PC-9 (cell line): ENCODE data around the gene ZNF844. TPM values are rescaled to one million over a fixed set of nuclear protein-coding genes. Genes with fewer than 3 reads are reported as not detected.

Experiments
- BruUV-seq: library from RNA; stranded (reverse); fragments of 400-500 nt; replicated peaks from 2 replicates; lab custom pipeline; 2021; lab: Mats Ljungman, UMichigan
- CTCF ChIA-PET: fragments of 300-600 bp; sonication (Branson Sonifier 250); formaldehyde crosslinking; loops from one replicate; lab custom pipeline; 2022; ENCODE audit warnings: antibody characterized with exemption; lab: Charles Lee
- POLR2A ChIA-PET: fragments of 300-600 bp; sonication (Branson Sonifier 250); formaldehyde crosslinking; loops from one replicate; lab custom pipeline; 2022; ENCODE audit warnings: antibody characterized with exemption; ENCODE audit not compliant: unreplicated experiment; lab: Charles Lee
- DNase-seq, 2 experiments: peaks; one replicate each; pipeline versions ENCODE4 v3.0.0 to v3.0.0-alpha.2; 2015 to 2022; ENCODE audit warnings: mixed read lengths in 1 of 2
- H2AFZ ChIP-seq: fragments of 200-600 bp; sonication (generic); 2 replicates; pipeline ENCODE4 v1.8.1; 2017; ENCODE audit warnings: antibody characterized with exemption
- H3F3A ChIP-seq: fragments of 200-600 bp; sonication (generic); 2 replicates; pipeline ENCODE4 v1.8.1; 2017; ENCODE audit warnings: antibody characterized with exemption, mild to moderate bottlenecking, low read depth; ENCODE audit not compliant: insufficient read depth
- H3K27ac ChIP-seq: fragments of 200-600 bp; sonication (generic); 2 replicates; pipeline ENCODE4 v1.6.1; 2016; ENCODE audit warnings: mixed run types
- H3K27me3 ChIP-seq: fragments of 200-600 bp; sonication (generic); 2 replicates; pipeline ENCODE4 v1.6.1; 2016; ENCODE audit warnings: low read depth, mixed run types; ENCODE audit not compliant: insufficient read depth
- H3K36me3 ChIP-seq: fragments of 200-600 bp; sonication (generic); 2 replicates; pipeline ENCODE4 v1.6.1; 2016; ENCODE audit warnings: low read depth, mixed run types
- H3K4me1 ChIP-seq: fragments of 200-600 bp; sonication (generic); replicated peaks from 2 replicates; pipeline ENCODE4 v1.6.1; 2016; ENCODE audit warnings: mixed run types; ENCODE audit not compliant: insufficient read depth
- H3K4me2 ChIP-seq: fragments of 200-600 bp; sonication (generic); 2 replicates; pipeline ENCODE4 v1.6.1; 2017; ENCODE audit warnings: mixed run types
- H3K4me3 ChIP-seq: fragments of 200-600 bp; sonication (generic); 2 replicates; pipeline ENCODE4 v1.6.1; 2016; ENCODE audit warnings: mixed run types
- H3K79me2 ChIP-seq: fragments of 200-600 bp; sonication (generic); 2 replicates; pipeline ENCODE4 v1.6.1; 2017; ENCODE audit warnings: low read depth, mixed run types
- H3K9me2 ChIP-seq: fragments of 200-600 bp; sonication (generic); 2 replicates; pipeline ENCODE4 v1.8.1; 2017; ENCODE audit warnings: mild to moderate bottlenecking; ENCODE audit not compliant: insufficient read depth
- H3K9me3 ChIP-seq: fragments of 200-600 bp; sonication (generic); 2 replicates; pipeline ENCODE4 v1.8.1; 2016; ENCODE audit warnings: low read depth; ENCODE audit not compliant: insufficient read depth
- H4K20me1 ChIP-seq: fragments of 200-600 bp; sonication (generic); 2 replicates; pipeline ENCODE4 v1.8.1; 2017; ENCODE audit not compliant: insufficient read depth
- CTCF ChIP-seq: fragments of 200-600 bp; sonication (generic); conservative IDR thresholded peaks from 2 replicates; pipeline ENCODE4 v1.6.1; 2017; ENCODE audit warnings: mixed run types, antibody characterized with exemption, mild to moderate bottlenecking, moderate library complexity
- EZH2 ChIP-seq: fragments of 200-600 bp; sonication (generic); IDR thresholded peaks from 2 replicates; pipeline ENCODE4 v1.8.0; 2017; ENCODE audit warnings: antibody characterized with exemption, low read depth
- intact Hi-C: fragments of 100-400 bp; cut with micrococcal nuclease; formaldehyde crosslinking; loops from one replicate; pipeline ENCODE4 v1.10.0; 2022; ENCODE audit not compliant: unreplicated experiment
- total RNA-seq: library from RNA; stranded (reverse); gene quantifications from 2 replicates; pipeline ENCODE4 v1.2.3, GENCODE V29; 2021

The ZNF844 gene
- total RNA-seq, 1 experiment from 2014 or later: 4.9 TPM

DNA sequence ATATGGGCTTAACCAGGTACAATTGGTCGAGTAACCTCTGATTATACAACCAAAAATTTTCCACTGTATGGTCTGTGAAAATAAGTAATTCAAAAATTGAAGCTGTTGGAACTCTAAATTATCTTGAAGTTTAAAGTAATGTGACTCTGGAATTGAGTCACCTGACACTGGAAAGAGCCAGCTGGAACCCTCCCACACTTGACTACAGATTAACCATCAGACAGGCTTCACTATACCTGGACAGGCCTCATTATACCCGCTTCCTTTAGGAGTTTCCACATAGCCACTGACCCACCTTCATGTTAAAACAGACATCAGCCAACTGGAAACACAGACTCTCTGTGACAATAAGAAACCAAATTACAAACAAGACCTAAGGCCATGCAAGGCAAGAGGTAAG is 30.3 kb upstream of the ZNF844 start:
- Histone ChIP-seq H3K36me3 (no peaks in the 10 kb centered on the region), H3K4me2 (no peak overlapping the region), H3K27me3 (no peaks in the 10 kb centered on the region), H3K79me2 (no peaks in the 10 kb centered on the region), H3F3A (no peaks in the 10 kb centered on the region), H3K27ac (no peak overlapping the region), H4K20me1 (no peaks in the 10 kb centered on the region), H2AFZ (no peak overlapping the region), H3K9me3 (no peaks in the 10 kb centered on the region), H3K4me3 (no peak overlapping the region), H3K9me2 (no peaks in the 10 kb centered on the region), H3K4me1 (no peaks in the 10 kb centered on the region)
- no TSS peak for BruUV-seq
- POLR2A ChIA-PET: interaction anchor here (0.7 kb wide), 1 partner anchor 50 kb away, joined by 3 read pairs; no protein-coding TSS in a partner anchor
- TF ChIP-seq CTCF: no peak
- no peak for TF ChIP-seq EZH2
- CTCF ChIA-PET: no interaction called here
- intact Hi-C loops: no loop called here
- DNase-seq: no peak

DNA sequence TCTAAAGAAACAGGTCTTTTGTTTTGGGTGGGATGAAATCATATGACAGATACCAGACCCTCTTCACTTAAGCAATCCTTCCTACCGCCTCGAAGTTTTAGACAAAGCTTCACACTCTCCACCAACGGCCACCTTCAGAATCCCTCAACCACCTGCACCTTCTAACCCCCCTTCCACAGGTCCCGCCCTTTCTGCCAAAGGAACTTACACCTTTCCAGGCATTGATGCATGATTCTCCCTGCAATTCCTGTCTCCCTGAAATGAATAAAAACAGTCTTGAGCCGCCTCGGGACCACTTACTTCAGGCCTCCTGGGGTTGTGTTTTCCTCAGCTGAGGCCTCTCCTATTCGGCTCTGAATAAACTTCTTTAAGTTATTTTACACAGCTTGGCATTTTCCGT is 29.9 kb upstream of the ZNF844 start:
- no peak for DNase-seq
- H3K79me2 ChIP-seq: no peaks in the 10 kb centered on the region
- H3F3A ChIP-seq: no peaks in the 10 kb centered on the region
- no peaks in the 10 kb centered on the region for H3K27me3 ChIP-seq
- H3K4me3 ChIP-seq: no peak overlapping the region; the same call in 1 of the 2 replicates
- BruUV-seq: TSS peak; percentile 35
- H2AFZ ChIP-seq: no peak overlapping the region
- ChIA-PET CTCF (no interaction called here), POLR2A (interaction anchor here (0.7 kb wide), 1 partner anchor 51 kb away, joined by 3 read pairs; no protein-coding TSS in a partner anchor)
- H3K27ac ChIP-seq: no peak overlapping the region
- peaks cover 3% of the 10 kb centered on the region; the same call in 1 of the 2 replicates for H3K9me3 ChIP-seq
- H3K4me1 ChIP-seq: no peaks in the 10 kb centered on the region
- no peaks in the 10 kb centered on the region for H3K36me3 ChIP-seq
- no peaks in the 10 kb centered on the region for H4K20me1 ChIP-seq
- peak overlapping the region; percentile 78 for H3K4me2 ChIP-seq
- H3K9me2 ChIP-seq: no peaks in the 10 kb centered on the region
- intact Hi-C loops: loop anchor here (1.0 kb wide), 1 partner anchor 30 kb away; the partner anchor contains the start of gene ZNF844
- no peak for TF ChIP-seq CTCF
- no peak for TF ChIP-seq EZH2

DNA sequence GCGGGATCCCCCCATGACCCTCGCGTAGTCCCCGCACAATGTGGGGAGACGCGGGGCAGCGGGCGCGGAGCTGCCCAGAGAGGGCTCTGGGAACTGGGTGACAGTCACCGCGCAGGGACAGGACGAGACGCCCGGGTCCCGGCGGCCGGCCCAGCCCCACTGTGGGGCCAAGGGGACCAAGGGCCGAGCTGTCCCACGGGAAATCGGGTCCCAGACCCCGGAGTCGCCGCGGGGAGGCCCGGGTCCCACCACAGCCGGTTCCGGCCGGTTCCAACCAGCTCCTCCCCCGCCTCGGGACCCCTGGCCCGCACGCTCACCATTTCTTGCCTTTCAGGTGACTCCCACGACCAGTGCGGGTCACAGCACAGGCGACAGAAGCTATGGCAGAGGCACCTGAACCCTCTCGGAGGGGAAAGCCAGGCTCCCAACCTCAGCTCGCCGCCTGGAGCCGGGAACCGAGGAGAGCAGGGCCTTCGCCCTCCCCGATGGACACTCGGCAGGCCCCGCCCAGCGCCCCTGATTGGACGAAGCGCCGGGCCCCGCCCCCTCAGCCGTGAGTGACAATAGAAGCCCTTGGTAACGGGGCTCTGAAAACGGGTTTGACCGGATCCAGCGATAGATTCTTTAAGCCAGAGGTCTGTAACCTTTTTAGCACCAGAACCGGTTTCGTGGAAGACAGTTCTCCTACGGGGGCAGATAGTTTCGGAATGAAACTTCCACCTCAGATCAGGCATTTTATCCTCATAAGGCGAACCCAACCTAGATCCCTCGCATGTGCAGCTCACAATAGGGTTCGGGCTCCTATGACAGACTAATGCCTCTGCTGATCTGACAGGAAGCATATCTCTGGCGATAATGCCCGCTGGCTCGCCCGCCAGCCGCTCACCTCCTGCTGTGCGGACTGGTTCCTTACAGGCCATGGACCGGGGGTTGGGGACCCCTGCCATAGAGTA is 29.0 kb upstream of the ZNF844 start, which contains the start of gene ZNF433:
TSS of gene ZNF433 (minus strand) at position 460 of the 953 bp plus-strand sequence. CDS start at position 320, 140 bp downstream.
- H3K36me3 ChIP-seq: no peaks in the 10 kb centered on the region
- peak within 1 kb of the TSS; percentile 86 for H2AFZ ChIP-seq
- peak within 1 kb of the TSS; percentile 78 for H3K4me2 ChIP-seq
- no TSS peak for BruUV-seq
- intact Hi-C loops: loop anchor here (1.0 kb wide), 1 partner anchor 29 kb away; the partner anchor contains the start of gene ZNF844
- no peaks in the 10 kb centered on the region for H3K79me2 ChIP-seq
- ChIA-PET CTCF (interaction anchor here (0.5 to 0.6 kb wide), 2 partner anchors 13 to 16 kb away, joined by 4 to 5 read pairs; no protein-coding TSS in a partner anchor), POLR2A (interaction anchor here (0.6 kb wide), 2 partner anchors 13 to 539 kb away, joined by 5 to 14 read pairs; no protein-coding TSS in a partner anchor)
- DNase-seq: peak; percentile 93 to 96
- peak within 1 kb of the TSS; percentile 59 for H3K4me3 ChIP-seq
- H3K9me3 ChIP-seq: peaks cover 4% of the 10 kb centered on the region; the same call in 1 of the 2 replicates
- TF ChIP-seq CTCF: no peak
- H3K4me1 ChIP-seq: no peaks in the 10 kb centered on the region
- H3K27ac ChIP-seq: no peak within 1 kb of the TSS
- H4K20me1 ChIP-seq: no peaks in the 10 kb centered on the region
- no peaks in the 10 kb centered on the region for H3K27me3 ChIP-seq
- no peaks in the 10 kb centered on the region for H3K9me2 ChIP-seq
- H3F3A ChIP-seq: no peaks in the 10 kb centered on the region
